SK-N-SH (cell line): ENCODE measurements around the gene LAMA4. TPM values are rescaled to one million over a fixed set of nuclear protein-coding genes. Genes with fewer than 3 reads are reported as not detected.

Source experiments
- CTCF ChIA-PET: fragments of 300-600, 350-600 bp; formaldehyde crosslinking; extraction: SDS; loops from one replicate; lab custom pipeline; 2021; lab: Yijun Ruan, JAX
- POLR2A ChIA-PET: fragments of 350-600 bp; sonication (Branson Sonifier 250); formaldehyde crosslinking; extraction: SDS; loops from one replicate; lab custom pipeline; 2020; ENCODE audit warnings: antibody characterized with exemption, inconsistent platforms; lab: Yijun Ruan, JAX
- DNase-seq: peaks from one replicate; pipeline ENCODE4 v3.0.0; 2012
- H2AFZ ChIP-seq: fragments of 200-600 bp; sonication (generic); 2 replicates; pipeline ENCODE4 v1.8.1; 2016; ENCODE audit warnings: antibody characterized with exemption, mild to moderate bottlenecking, low read depth
- H3F3A ChIP-seq: fragments of 200-600 bp; sonication (generic); replicated peaks from 2 replicates; pipeline ENCODE3; 2016; ENCODE audit warnings: antibody characterized with exemption, mild to moderate bottlenecking; ENCODE audit not compliant: insufficient read depth
- H3K27ac ChIP-seq, 2 experiments: fragments of 200-500 bp in 1 of 2; fragments of 200-600 bp in 1 of 2; sonication (Bioruptor generic) in 1 of 2; sonication (generic), shearing (Covaris generic) in 1 of 2; 2 replicates each; pipeline versions ENCODE4 v1.5.1 to v1.6.1; 2014 to 2016; ENCODE audit warnings: low read depth in 2 of 2, inconsistent platforms in 1 of 2, low read length in 1 of 2, mild to moderate bottlenecking in 1 of 2, mixed read lengths in 1 of 2
- H3K27me3 ChIP-seq: fragments of 200-600 bp; sonication (generic), shearing (Covaris generic); 2 replicates; pipeline ENCODE4 v1.6.1; 2016; ENCODE audit warnings: mixed run types; ENCODE audit not compliant: insufficient read depth
- H3K36me3 ChIP-seq, 2 experiments: fragments of 200-500 bp in 1 of 2; fragments of 200-600 bp in 1 of 2; sonication (Bioruptor generic) in 1 of 2; sonication (generic) in 1 of 2; replicated peaks in 1 of 2; 2 replicates each; pipeline versions ENCODE3 to v1.5.1; 2014 to 2016; ENCODE audit warnings: low read length in 1 of 2, mild to moderate bottlenecking in 1 of 2; ENCODE audit not compliant: insufficient read depth in 2 of 2, control insufficient read depth in 1 of 2
- H3K4me1 ChIP-seq, 2 experiments: fragments of 200-500 bp in 1 of 2; fragments of 200-600 bp in 1 of 2; sonication (Bioruptor generic) in 1 of 2; sonication (generic), shearing (Covaris generic) in 1 of 2; 2 replicates each; pipeline versions ENCODE4 v1.5.1 to v1.6.1; 2014 to 2016; ENCODE audit warnings: low read depth in 1 of 2, low read length in 1 of 2, mixed run types in 1 of 2; ENCODE audit not compliant: insufficient read depth in 2 of 2, control insufficient read depth in 1 of 2
- H3K4me2 ChIP-seq: fragments of 200-600 bp; sonication (generic), shearing (Covaris generic); 2 replicates; pipeline ENCODE4 v1.6.1; 2017; ENCODE audit warnings: mixed run types
- H3K4me3 ChIP-seq, 2 experiments: fragments of 200-500 bp in 1 of 2; fragments of 200-600 bp in 1 of 2; sonication (Bioruptor generic) in 1 of 2; sonication (generic), shearing (Covaris generic) in 1 of 2; 2 replicates each; pipeline versions ENCODE4 v1.5.1 to v1.8.1; 2014 to 2016; ENCODE audit warnings: low read depth in 2 of 2, inconsistent platforms in 1 of 2, low read length in 1 of 2, mild to moderate bottlenecking in 1 of 2, mixed read lengths in 1 of 2, moderate library complexity in 1 of 2
- H3K79me2 ChIP-seq: fragments of 200-600 bp; sonication (generic); 2 replicates; pipeline ENCODE4 v1.8.1; 2017; ENCODE audit warnings: mild to moderate bottlenecking; ENCODE audit not compliant: insufficient read depth
- H3K9ac ChIP-seq: fragments of 200-600 bp; sonication (generic); 2 replicates; pipeline ENCODE4 v1.6.1; 2017; ENCODE audit warnings: mixed run types
- H3K9me2 ChIP-seq: fragments of 200-600 bp; sonication (generic); 2 replicates; pipeline ENCODE4 v1.6.1; 2017; ENCODE audit warnings: mixed run types
- H3K9me3 ChIP-seq: fragments of 200-600 bp; sonication (generic); 2 replicates; pipeline ENCODE4 v1.6.1; 2017; ENCODE audit warnings: mixed run types, mild to moderate bottlenecking, moderate library complexity
- H4K20me1 ChIP-seq: fragments of 200-600 bp; sonication (generic); 2 replicates; pipeline ENCODE4 v1.6.1; 2017; ENCODE audit warnings: mild to moderate bottlenecking, mixed run types; ENCODE audit not compliant: insufficient read depth
- CHD2 ChIP-seq: fragments of 150-350 bp; IDR thresholded peaks from 2 replicates; pipeline ENCODE4 v1.6.1; 2018; ENCODE audit warnings: low read length; ENCODE audit not compliant: partially characterized antibody
- CTCF ChIP-seq: fragments of 200-600 bp; sonication (generic); IDR thresholded peaks from 2 replicates; pipeline ENCODE4 v1.6.1; 2017; ENCODE audit warnings: antibody characterized with exemption, mild to moderate bottlenecking, moderate library complexity
- EP300 ChIP-seq, 2 experiments: IDR thresholded peaks; 2 replicates each; pipeline versions ENCODE4 v1.4.0 to v1.6.1; 2012; ENCODE audit warnings: borderline replicate concordance in 1 of 2, low read depth in 1 of 2, low read length in 1 of 2
- EZH2phosphoT487 ChIP-seq: fragments of 200-600 bp; sonication (generic); IDR thresholded peaks from 2 replicates; pipeline ENCODE4 v1.6.1; 2017; ENCODE audit warnings: low read depth, mixed run types, mild to moderate bottlenecking, antibody characterized with exemption, moderate library complexity, borderline replicate concordance
- FOXJ3 ChIP-seq: sonication (generic); formaldehyde crosslinking; IDR thresholded peaks from 2 replicates; pipeline ENCODE4 v1.5.1; 2020; ENCODE audit warnings: mild to moderate bottlenecking, missing genetic modification reagents
- FOXM1 ChIP-seq: IDR thresholded peaks from 2 replicates; pipeline ENCODE4 v1.4.0; 2012; ENCODE audit warnings: low read depth, mild to moderate bottlenecking
- GATA2 ChIP-seq: sonication (generic); formaldehyde crosslinking; IDR thresholded peaks from 2 replicates; pipeline ENCODE4 v1.5.0; 2020; ENCODE audit warnings: mild to moderate bottlenecking, missing genetic modification reagents
- IRF3 ChIP-seq: fragments of 150-350 bp; IDR thresholded peaks from 2 replicates; pipeline ENCODE4 v1.6.1; 2016; ENCODE audit warnings: mild to moderate bottlenecking, low read depth, low read length
- JUND ChIP-seq: IDR thresholded peaks from 2 replicates; pipeline ENCODE4 v1.4.0; 2012
- MEF2A ChIP-seq: IDR thresholded peaks from 2 replicates; pipeline ENCODE4 v1.4.0; 2012; ENCODE audit warnings: low read depth, borderline replicate concordance
- MXI1 ChIP-seq: IDR thresholded peaks from 2 replicates; pipeline ENCODE4 v1.6.1; 2012; ENCODE audit warnings: mild to moderate bottlenecking, low read depth, low read length, improper control_type of control experiment
- POLR2AphosphoS5 ChIP-seq: IDR thresholded peaks from 2 replicates; pipeline ENCODE4 v1.6.1; 2012; ENCODE audit warnings: low read depth, low read length
- RCOR1 ChIP-seq: fragments of 150-350 bp; IDR thresholded peaks from 2 replicates; pipeline ENCODE4 v1.6.1; 2017; ENCODE audit warnings: antibody characterized with exemption, low read length
- RFX5 ChIP-seq: IDR thresholded peaks from 2 replicates; pipeline ENCODE4 v1.6.1; 2012; ENCODE audit warnings: mild to moderate bottlenecking, improper control_type of control experiment, low read length
- SMC3 ChIP-seq: IDR thresholded peaks from 2 replicates; pipeline ENCODE4 v1.6.1; 2012; ENCODE audit warnings: low read depth, low read length, improper control_type of control experiment
- TCF12 ChIP-seq: IDR thresholded peaks from 2 replicates; pipeline ENCODE4 v1.4.0; 2012
- TEAD4 ChIP-seq: IDR thresholded peaks from 2 replicates; pipeline ENCODE4 v1.4.0; 2012; ENCODE audit warnings: mild to moderate bottlenecking, borderline replicate concordance; ENCODE audit not compliant: insufficient read depth
- USF2 ChIP-seq: fragments of 150-350 bp; IDR thresholded peaks from 2 replicates; pipeline ENCODE4 v1.6.1; 2017; ENCODE audit warnings: antibody characterized with exemption, low read length, low read depth, borderline replicate concordance
- WGBS: methylation state at CpG from one replicate; pipeline ENCODE4 v1.1.6; 2017; ENCODE audit warnings: low lambda C conversion rate; 5-methylcytosine and 5-hydroxymethylcytosine counted together
- polyA plus RNA-seq, 3 experiments: library from polyadenylated mRNA; depleted of rRNA; stranded (reverse); fragments of >200 nt; gene quantifications; 2 replicates each; pipeline ENCODE4 v1.2.3, GENCODE V29; 2012
- TF ChIP-seq, protein P1 (sequence below): IDR thresholded peaks from 2 replicates; pipeline ENCODE4 v1.4.0; 2012; ENCODE audit warnings: low read depth, borderline replicate concordance
- TF ChIP-seq, protein P2 (sequence below): IDR thresholded peaks from 2 replicates; pipeline ENCODE4 v1.4.0; 2012; ENCODE audit warnings: low read depth, borderline replicate concordance

LAMA4 gene
- polyA plus RNA-seq, 1 of the 3 experiments (the other 2 are of a cell fraction): 9.4 TPM

GRCh38 chr6:112149719-112150263 lies 104.6 kb downstream of the LAMA4 start:
- Histone ChIP-seq H3K27me3 (no peaks in the 10 kb centered on the region), H3F3A (peaks cover 3% of the 10 kb centered on the region), H3K4me2 (no peak overlapping the region), H3K4me1 (peaks cover 11 to 25% of the 10 kb centered on the region in 2 experiments; a peak in 3 of 4 replicates), H2AFZ (peak overlapping the region; percentile 88; the same call in 1 of the 2 replicates), H3K9ac (no peak overlapping the region), H3K9me2 (no peaks in the 10 kb centered on the region), H3K79me2 (no peaks in the 10 kb centered on the region), H3K4me3 (no peak overlapping the region), H4K20me1 (no peaks in the 10 kb centered on the region), H3K36me3 (peaks cover 0 to 9% of the 10 kb centered on the region in 2 experiments), H3K27ac (peak overlapping the region; percentile 69 to 91; a peak in 3 of 4 replicates), H3K9me3 (no peaks in the 10 kb centered on the region)
- ChIA-PET CTCF (interaction anchor here (0.6 kb wide), 1 partner anchor 44 kb away, joined by 3 read pairs; no protein-coding TSS in a partner anchor), POLR2A (interaction anchor here (0.6 to 1.4 kb wide), 2 partner anchors 62 to 802 kb away, joined by 3 read pairs; partner anchors contain the start of genes FAM229B and TUBE1)
- DNase-seq: peak; percentile 49
- TF ChIP-seq JUND (no peak), EP300 (IDR thresholded peaks at IDR 0.05; ENCODE audit: borderline replicate concordance in 1 of 2, low read depth in 1 of 2, low read length in 1 of 2) (peak in 1 of 2 experiments; percentile 68; a peak in 1 of 4 replicates), TCF12 (peak; percentile 58), GATA2 (CRISPR knock-in tag) (peak; percentile 82), RFX5 (no peak), RCOR1 (peak; percentile 63), FOXJ3 (CRISPR knock-in tag) (peak; percentile 73; the same call in 1 of the 2 replicates), CHD2 (peak; percentile 47)
- WGBS: 44% methylated on average over 4 of the region's 4 CpGs

DNA sequence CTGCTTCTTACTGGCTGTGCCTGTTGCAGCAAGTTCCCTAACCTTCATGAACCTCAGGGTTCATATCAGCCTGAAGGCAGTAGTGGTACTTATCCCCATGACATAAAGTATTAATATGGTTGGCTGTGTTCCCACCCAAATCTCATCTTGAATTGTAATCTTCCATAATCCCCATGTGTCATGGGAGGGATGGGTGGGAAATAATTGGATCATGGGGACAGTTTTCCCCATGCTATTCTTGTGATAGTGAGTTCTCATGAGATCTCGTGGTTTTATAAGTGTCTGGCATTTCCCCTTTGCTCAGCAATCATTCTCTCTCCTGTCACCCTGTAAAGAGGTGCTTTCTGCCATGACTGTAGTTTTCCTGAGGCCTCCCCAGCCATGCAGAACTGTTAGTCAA lies 105.1 kb downstream of the LAMA4 start:
- H3K4me1 ChIP-seq: peaks cover 11 to 29% of the 10 kb centered on the region in 2 experiments; a peak in 3 of 4 replicates
- POLR2A ChIA-PET: interaction anchor here (1.4 kb wide), 1 partner anchor 62 kb away, joined by 3 read pairs; the partner anchor contains the start of genes FAM229B and TUBE1
- no peak overlapping the region for H3K4me3 ChIP-seq
- no peaks in the 10 kb centered on the region for H3K9me2 ChIP-seq
- 61% methylated on average over 1 of the region's 1 CpG for WGBS
- H3K9ac ChIP-seq: no peak overlapping the region
- CTCF ChIA-PET: no interaction called here
- peaks cover 0 to 11% of the 10 kb centered on the region in 2 experiments for H3K36me3 ChIP-seq
- no peaks in the 10 kb centered on the region for H3K27me3 ChIP-seq
- H3K9me3 ChIP-seq: no peaks in the 10 kb centered on the region
- H3F3A ChIP-seq: peaks cover 3% of the 10 kb centered on the region
- H3K27ac ChIP-seq: peak overlapping the region; percentile 69 to 91; a peak in 3 of 4 replicates
- H2AFZ ChIP-seq: peak overlapping the region; percentile 88; the same call in 1 of the 2 replicates
- no peaks in the 10 kb centered on the region for H3K79me2 ChIP-seq
- peak; percentile 17 for DNase-seq
- H3K4me2 ChIP-seq: no peak overlapping the region
- H4K20me1 ChIP-seq: no peaks in the 10 kb centered on the region
- TF ChIP-seq POLR2AphosphoS5 (no peak), IRF3 (no peak), USF2 (no peak), EZH2phosphoT487 (no peak), CTCF (no peak), CHD2 (no peak), SMC3 (no peak), MXI1 (no peak), TEAD4 (no peak), MEF2A (no peak), FOXM1 (no peak), RFX5 (no peak)
- TF ChIP-seq, protein P1, sequence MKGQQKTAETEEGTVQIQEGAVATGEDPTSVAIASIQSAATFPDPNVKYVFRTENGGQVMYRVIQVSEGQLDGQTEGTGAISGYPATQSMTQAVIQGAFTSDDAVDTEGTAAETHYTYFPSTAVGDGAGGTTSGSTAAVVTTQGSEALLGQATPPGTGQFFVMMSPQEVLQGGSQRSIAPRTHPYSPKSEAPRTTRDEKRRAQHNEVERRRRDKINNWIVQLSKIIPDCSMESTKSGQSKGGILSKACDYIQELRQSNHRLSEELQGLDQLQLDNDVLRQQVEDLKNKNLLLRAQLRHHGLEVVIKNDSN: no peak
- TF ChIP-seq, protein P2, sequence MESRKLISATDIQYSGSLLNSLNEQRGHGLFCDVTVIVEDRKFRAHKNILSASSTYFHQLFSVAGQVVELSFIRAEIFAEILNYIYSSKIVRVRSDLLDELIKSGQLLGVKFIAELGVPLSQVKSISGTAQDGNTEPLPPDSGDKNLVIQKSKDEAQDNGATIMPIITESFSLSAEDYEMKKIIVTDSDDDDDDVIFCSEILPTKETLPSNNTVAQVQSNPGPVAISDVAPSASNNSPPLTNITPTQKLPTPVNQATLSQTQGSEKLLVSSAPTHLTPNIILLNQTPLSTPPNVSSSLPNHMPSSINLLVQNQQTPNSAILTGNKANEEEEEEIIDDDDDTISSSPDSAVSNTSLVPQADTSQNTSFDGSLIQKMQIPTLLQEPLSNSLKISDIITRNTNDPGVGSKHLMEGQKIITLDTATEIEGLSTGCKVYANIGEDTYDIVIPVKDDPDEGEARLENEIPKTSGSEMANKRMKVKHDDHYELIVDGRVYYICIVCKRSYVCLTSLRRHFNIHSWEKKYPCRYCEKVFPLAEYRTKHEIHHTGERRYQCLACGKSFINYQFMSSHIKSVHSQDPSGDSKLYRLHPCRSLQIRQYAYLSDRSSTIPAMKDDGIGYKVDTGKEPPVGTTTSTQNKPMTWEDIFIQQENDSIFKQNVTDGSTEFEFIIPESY: no peak
